Lower lobe of right lung (tissue), 1 donor: ENCODE results near the gene GTF2H2C. TPM values are rescaled to one million over a fixed set of nuclear protein-coding genes. Genes with fewer than 3 reads are reported as not detected.

Source experiments
- total RNA-seq: library from RNA; stranded (reverse); fragmentation: NEBNext Ultra II Directional; extraction: Animal tissue kit (Norgen Biotek cat#: 25700); gene quantifications from one replicate; pipeline ENCODE4 v1.2.1, GENCODE V29; 2021
- donor health status: DM: no; HTN: yes; CAD: no; lungs with severe emphysema.

Gene GTF2H2C
- total RNA-seq, 1 donor from 2014 or later, result 44.1 TPM

Other genes with a start within 250 kb of the GTF2H2C start
- gene CCDC125, start 227.4 kb upstream of the GTF2H2C start, total RNA-seq, result 13.0 TPM
- gene AK6, start 190.7 kb upstream of the GTF2H2C start, total RNA-seq, result 29.1 TPM
- 35.7 TPM for gene TAF9, start 190.7 kb upstream of the GTF2H2C start, total RNA-seq
- 19.5 TPM for gene RAD17, start 190.4 kb upstream of the GTF2H2C start, total RNA-seq
- 26.2 TPM for gene MARVELD2, start 145.1 kb upstream of the GTF2H2C start, total RNA-seq
- 121 TPM for gene OCLN, start 67.4 kb upstream of the GTF2H2C start, total RNA-seq